OCI-LY7 (cell line): Measurements from ENCODE around the gene WWOX. TPM values are rescaled to one million over a fixed set of nuclear protein-coding genes. Genes with fewer than 3 reads are reported as not detected.

ENCODE experiments used
- BruUV-seq: library from RNA; stranded (reverse); fragments of 400-500 nt; replicated peaks from 2 replicates; lab custom pipeline; 2021; lab: Mats Ljungman, UMichigan
- CTCF ChIA-PET: fragments of 300-600 bp; sonication (Branson Sonifier 250); formaldehyde crosslinking; loops from one replicate; lab custom pipeline; 2022; ENCODE audit warnings: antibody characterized with exemption; ENCODE audit not compliant: unreplicated experiment; lab: Charles Lee
- POLR2A ChIA-PET: fragments of 300-600 bp; sonication (Branson Sonifier 250); formaldehyde crosslinking; loops from one replicate; lab custom pipeline; 2022; ENCODE audit warnings: antibody characterized with exemption; lab: Charles Lee
- DNase-seq: peaks from one replicate; pipeline ENCODE4 v3.0.0-alpha.2; 2015; ENCODE audit warnings: low spot score
- H2AFZ ChIP-seq: fragments of 200-600 bp; sonication (generic), shearing (Covaris generic); 2 replicates; pipeline ENCODE4 v1.6.1; 2014; ENCODE audit warnings: mild to moderate bottlenecking, antibody characterized with exemption, low read length, moderate library complexity
- H3K27ac ChIP-seq: fragments of 200-600 bp; sonication (generic); 2 replicates; pipeline ENCODE4 v1.5.1; 2014; ENCODE audit warnings: mixed run types, low read depth, mild to moderate bottlenecking, moderate library complexity, low read length, inconsistent platforms; ENCODE audit not compliant: poor library complexity, severe bottlenecking
- H3K36me3 ChIP-seq: fragments of 200-600 bp; sonication (generic); 2 replicates; pipeline ENCODE4 v1.6.1; 2014; ENCODE audit warnings: mild to moderate bottlenecking, antibody characterized with exemption, low read length, moderate library complexity, mixed read lengths; ENCODE audit not compliant: insufficient read depth
- H3K4me1 ChIP-seq: fragments of 200-600 bp; sonication (generic); 2 replicates; pipeline ENCODE4 v1.5.1; 2014; ENCODE audit warnings: mild to moderate bottlenecking, low read length; ENCODE audit not compliant: insufficient read depth, poor library complexity, severe bottlenecking
- H3K4me2 ChIP-seq: fragments of 200-600 bp; sonication (generic); 2 replicates; pipeline ENCODE4 v1.6.1; 2014; ENCODE audit warnings: mild to moderate bottlenecking, low read length
- H3K4me3 ChIP-seq: fragments of 200-600 bp; sonication (generic); 2 replicates; pipeline ENCODE4 v1.5.1; 2014; ENCODE audit warnings: mild to moderate bottlenecking, low read depth, low read length; ENCODE audit not compliant: poor library complexity, severe bottlenecking
- H3K79me2 ChIP-seq: fragments of 200-600 bp; sonication (generic); 2 replicates; pipeline ENCODE4 v1.6.1; 2016; ENCODE audit warnings: low read depth, mild to moderate bottlenecking, low read length, moderate library complexity, mixed read lengths; ENCODE audit not compliant: insufficient read depth
- H3K9me2 ChIP-seq: fragments of 200-600 bp; sonication (generic); 2 replicates; pipeline ENCODE4 v1.6.1; 2016; ENCODE audit warnings: mild to moderate bottlenecking, low read length, mixed read lengths; ENCODE audit not compliant: insufficient read depth
- H3K9me3 ChIP-seq: fragments of 200-600 bp; sonication (generic); 2 replicates; pipeline ENCODE4 v1.6.1; 2014; ENCODE audit warnings: mild to moderate bottlenecking, mixed run types, low read length, mixed read lengths
- H4K20me1 ChIP-seq: fragments of 200-600 bp; sonication (generic); 2 replicates; pipeline ENCODE4 v1.6.1; 2014; ENCODE audit warnings: mild to moderate bottlenecking, antibody characterized with exemption, low read length, moderate library complexity, mixed read lengths; ENCODE audit not compliant: insufficient read depth
- EZH2phosphoT487 ChIP-seq: fragments of 200-600 bp; sonication (generic); IDR thresholded peaks from 2 replicates; pipeline ENCODE4 v1.6.1; 2018; ENCODE audit warnings: low read depth, borderline replicate concordance, mild to moderate bottlenecking, mixed run types, antibody characterized with exemption, low read length, moderate library complexity, mixed read lengths
- intact Hi-C: fragments of 100-400 bp; cut with micrococcal nuclease; formaldehyde crosslinking; loops from one replicate; pipeline ENCODE4 v1.10.0; 2022; ENCODE audit not compliant: unreplicated experiment
- total RNA-seq, 2 experiments: library from RNA; depleted of rRNA in 1 of 2; stranded (reverse); fragments of >200 nt in 1 of 2; shearing (Covaris generic) in 1 of 2; gene quantifications; 2 replicates each; pipeline ENCODE4 v1.2.3, GENCODE V29; 2014 to 2022
- TF ChIP-seq, protein P1 (sequence below): fragments of 200-600 bp; sonication (generic); conservative IDR thresholded peaks from 2 replicates; pipeline ENCODE4 v1.5.1; 2014; ENCODE audit warnings: mild to moderate bottlenecking, antibody characterized with exemption, low read length, moderate library complexity, mixed read lengths

The WWOX gene
- total RNA-seq, 2 experiments from 2014 or later, result 40.2 to 47.6 TPM

GRCh38 chr16:79069121-79069520, 969.7 kb downstream of the WWOX start:
- no peaks in the 10 kb centered on the region for H3K9me3 ChIP-seq
- ChIA-PET CTCF (no interaction called here), POLR2A (no interaction called here)
- H3K9me2 ChIP-seq, result no peaks in the 10 kb centered on the region
- H3K36me3 ChIP-seq, result no peaks in the 10 kb centered on the region
- no peak overlapping the region for H2AFZ ChIP-seq
- H3K27ac ChIP-seq, result no peak overlapping the region
- H3K4me1 ChIP-seq, result no peaks in the 10 kb centered on the region
- H3K4me2 ChIP-seq, result no peak overlapping the region
- no peaks in the 10 kb centered on the region for H4K20me1 ChIP-seq
- no peak for DNase-seq
- intact Hi-C loops, result no loop called here
- H3K4me3 ChIP-seq, result no peak overlapping the region
- H3K79me2 ChIP-seq, result no peaks in the 10 kb centered on the region
- BruUV-seq, result no TSS peak
- TF ChIP-seq EZH2phosphoT487, result no peak
- TF ChIP-seq, protein P1, sequence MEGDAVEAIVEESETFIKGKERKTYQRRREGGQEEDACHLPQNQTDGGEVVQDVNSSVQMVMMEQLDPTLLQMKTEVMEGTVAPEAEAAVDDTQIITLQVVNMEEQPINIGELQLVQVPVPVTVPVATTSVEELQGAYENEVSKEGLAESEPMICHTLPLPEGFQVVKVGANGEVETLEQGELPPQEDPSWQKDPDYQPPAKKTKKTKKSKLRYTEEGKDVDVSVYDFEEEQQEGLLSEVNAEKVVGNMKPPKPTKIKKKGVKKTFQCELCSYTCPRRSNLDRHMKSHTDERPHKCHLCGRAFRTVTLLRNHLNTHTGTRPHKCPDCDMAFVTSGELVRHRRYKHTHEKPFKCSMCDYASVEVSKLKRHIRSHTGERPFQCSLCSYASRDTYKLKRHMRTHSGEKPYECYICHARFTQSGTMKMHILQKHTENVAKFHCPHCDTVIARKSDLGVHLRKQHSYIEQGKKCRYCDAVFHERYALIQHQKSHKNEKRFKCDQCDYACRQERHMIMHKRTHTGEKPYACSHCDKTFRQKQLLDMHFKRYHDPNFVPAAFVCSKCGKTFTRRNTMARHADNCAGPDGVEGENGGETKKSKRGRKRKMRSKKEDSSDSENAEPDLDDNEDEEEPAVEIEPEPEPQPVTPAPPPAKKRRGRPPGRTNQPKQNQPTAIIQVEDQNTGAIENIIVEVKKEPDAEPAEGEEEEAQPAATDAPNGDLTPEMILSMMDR, result no peak

- no peaks in the 10 kb centered on the region for H3K36me3 ChIP-seq
- no peaks in the 10 kb centered on the region for H4K20me1 ChIP-seq
- H3K9me2 ChIP-seq, result no peaks in the 10 kb centered on the region
- no peaks in the 10 kb centered on the region for H3K79me2 ChIP-seq
- ChIA-PET CTCF (no interaction called here), POLR2A (no interaction called here)
- no peaks in the 10 kb centered on the region for H3K4me1 ChIP-seq
- H2AFZ ChIP-seq, result no peak overlapping the region
- TF ChIP-seq, protein P1, result no peak
- no peaks in the 10 kb centered on the region for H3K9me3 ChIP-seq
- H3K4me2 ChIP-seq, result no peak overlapping the region
- no peak for DNase-seq
- intact Hi-C loops, result no loop called here
- no TSS peak for BruUV-seq
- H3K27ac ChIP-seq, result no peak overlapping the region
- H3K4me3 ChIP-seq, result no peak overlapping the region
Measured at GRCh38 chr16:79069633-79070032, 970.2 kb downstream of the WWOX start.

DNA sequence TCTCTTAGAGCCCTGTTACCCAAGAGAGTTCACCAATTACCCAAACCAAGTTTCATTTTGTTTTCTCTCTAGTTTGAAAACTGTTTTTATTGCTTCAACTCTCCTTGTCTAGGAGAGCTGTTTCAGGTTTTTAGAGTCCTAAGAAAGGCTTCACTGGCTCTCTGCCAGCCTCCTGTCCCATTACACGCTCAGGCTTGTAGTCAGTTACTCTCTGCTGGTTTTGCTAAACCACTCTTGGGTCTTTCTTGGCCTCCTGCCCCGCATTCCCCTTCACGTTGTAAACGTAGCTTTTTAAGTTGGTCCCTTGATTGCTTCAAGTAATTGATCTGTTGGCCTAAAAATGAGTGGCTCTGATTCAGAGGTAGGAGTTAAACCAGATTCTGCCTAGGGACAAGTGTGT, 972.0 kb downstream of the WWOX start:
- Histone ChIP-seq H3K4me1 (no peaks in the 10 kb centered on the region), H3K27ac (no peak overlapping the region), H3K4me3 (no peak overlapping the region), H3K36me3 (no peaks in the 10 kb centered on the region), H2AFZ (no peak overlapping the region), H3K4me2 (no peak overlapping the region), H3K9me2 (no peaks in the 10 kb centered on the region), H3K79me2 (no peaks in the 10 kb centered on the region), H4K20me1 (no peaks in the 10 kb centered on the region), H3K9me3 (no peaks in the 10 kb centered on the region)
- CTCF ChIA-PET, result no interaction called here
- BruUV-seq, result no TSS peak
- intact Hi-C loops, result no loop called here
- TF ChIP-seq EZH2phosphoT487, result no peak
- TF ChIP-seq, protein P1, result no peak
- POLR2A ChIA-PET, result no interaction called here
- DNase-seq, result no peak
